ENCODE data around the gene PHACTR1. TPM values are rescaled to one million over a fixed set of nuclear protein-coding genes. Genes with fewer than 3 reads are reported as not detected.

Gene PHACTR1
- total RNA-seq, 4 donors from 2014 or later = 1.2 to 3.2 (median 1.6) TPM; not detected in 1

- peaks cover 6 to 7% of the 10 kb centered on the region in 2 donors for H3K9me3 ChIP-seq
- 65 to 74% methylated on average over 5 to 8 of the region's 8 CpGs for WGBS, 2 donors (ENCODE audit: low coverage in 1 of 2)
- no peaks in the 10 kb centered on the region for H3K4me1 ChIP-seq
- no peaks in the 10 kb centered on the region for H3K27me3 ChIP-seq
- in situ Hi-C loops (cut with MboI; ENCODE audit: low pct_ligation_motif_present in 1 of 4, low pct_unique_long_range_greater_than_20kb in 1 of 4, low sequenced_read_pairs in 3 of 4) (no loop called here), intact Hi-C loops (cut with DNase I; ENCODE audit: low total_unique reads) (no loop called here)
- no peak overlapping the region for H3K4me3 ChIP-seq
- TF ChIP-seq EP300 (IDR thresholded peaks at IDR 0.05; ENCODE audit: low read depth) (no peak), POLR2AphosphoS5 (IDR thresholded peaks at IDR 0.05) (no peak), CTCF (IDR thresholded peaks at IDR 0.05) (no peak), POLR2A (IDR thresholded peaks at IDR 0.05) (no peak)
- DNase-seq = no peak
- no peaks in the 10 kb centered on the region for H3K36me3 ChIP-seq
- H3K27ac ChIP-seq = no peak overlapping the region
Observed at GRCh38 chr6:13282393-13283069, 566.0 kb downstream of the PHACTR1 start.

GRCh38 chr6:13283331-13283730, 566.8 kb downstream of the PHACTR1 start:
- no peak overlapping the region for H3K4me3 ChIP-seq
- no peak overlapping the region for H3K27ac ChIP-seq
- peaks cover 7 to 9% of the 10 kb centered on the region in 2 donors for H3K9me3 ChIP-seq
- H3K36me3 ChIP-seq = no peaks in the 10 kb centered on the region
- 92% methylated on average over 14 of the region's 14 CpGs; no CpG with 5 or more reads in 1 of the 2 donors for WGBS, 2 donors (ENCODE audit: low coverage in 1 of 2)
- H3K27me3 ChIP-seq = no peaks in the 10 kb centered on the region
- intact Hi-C loops (cut with DNase I; ENCODE audit: low total_unique reads) (no loop called here), in situ Hi-C loops (cut with MboI; ENCODE audit: low pct_ligation_motif_present in 1 of 4, low pct_unique_long_range_greater_than_20kb in 1 of 4, low sequenced_read_pairs in 3 of 4) (no loop called here)
- TF ChIP-seq POLR2A (IDR thresholded peaks at IDR 0.05) (no peak), EP300 (IDR thresholded peaks at IDR 0.05; ENCODE audit: low read depth) (no peak), POLR2AphosphoS5 (IDR thresholded peaks at IDR 0.05) (no peak), CTCF (IDR thresholded peaks at IDR 0.05) (no peak)
- no peak for DNase-seq
- H3K4me1 ChIP-seq = no peaks in the 10 kb centered on the region

GRCh38 chr6:13284646-13285045, 568.1 kb downstream of the PHACTR1 start:
- Histone ChIP-seq H3K27ac (no peak overlapping the region), H3K9me3 (peaks cover 7 to 9% of the 10 kb centered on the region in 2 donors), H3K36me3 (no peaks in the 10 kb centered on the region), H3K4me1 (no peaks in the 10 kb centered on the region), H3K27me3 (no peaks in the 10 kb centered on the region), H3K4me3 (no peak overlapping the region)
- in situ Hi-C loops (cut with MboI; ENCODE audit: low pct_ligation_motif_present in 1 of 4, low pct_unique_long_range_greater_than_20kb in 1 of 4, low sequenced_read_pairs in 3 of 4) (no loop called here), intact Hi-C loops (cut with DNase I; ENCODE audit: low total_unique reads) (no loop called here)
- TF ChIP-seq EP300 (IDR thresholded peaks at IDR 0.05; ENCODE audit: low read depth) = no peak
- DNase-seq = no peak
- WGBS, 2 donors (ENCODE audit: low coverage in 1 of 2) = 92% methylated on average over 6 of the region's 6 CpGs; no CpG with 5 or more reads in 1 of the 2 donors

- WGBS, 2 donors (ENCODE audit: low coverage in 1 of 2) = 71% methylated on average over 2 of the region's 2 CpGs; no CpG with 5 or more reads in 1 of the 2 donors
- TF ChIP-seq POLR2A (IDR thresholded peaks at IDR 0.05) (no peak), POLR2AphosphoS5 (IDR thresholded peaks at IDR 0.05) (no peak), EP300 (IDR thresholded peaks at IDR 0.05; ENCODE audit: low read depth) (no peak), CTCF (IDR thresholded peaks at IDR 0.05) (no peak)
- Histone ChIP-seq H3K4me3 (no peak overlapping the region), H3K27ac (no peak overlapping the region), H3K27me3 (no peaks in the 10 kb centered on the region), H3K4me1 (no peaks in the 10 kb centered on the region), H3K36me3 (no peaks in the 10 kb centered on the region), H3K9me3 (peaks cover 7 to 9% of the 10 kb centered on the region in 2 donors)
- no peak for DNase-seq
- intact Hi-C loops (cut with DNase I; ENCODE audit: low total_unique reads) = loop anchor here (1.0 kb wide), 1 partner anchor 38 kb away; no protein-coding TSS in a partner anchor
- in situ Hi-C loops (cut with MboI; ENCODE audit: low pct_ligation_motif_present in 1 of 4, low pct_unique_long_range_greater_than_20kb in 1 of 4, low sequenced_read_pairs in 3 of 4) = no loop called here
Observed at GRCh38 chr6:13285705-13286104, 569.1 kb downstream of the PHACTR1 start.
